Activated gamma-delta T cell treated with Interleukin-2 at 50 U/mL for 16 hours (primary cell): ENCODE data around the gene URI1.
A peak's percentile ranks its signal among the peaks of the same experiment; 100 is the strongest.
"Not testable (repeated sequence)": the region's sequence is repeated elsewhere in the genome, so short reads cannot be mapped to it uniquely, and the experiment has no call there.

ENCODE experiments used
- DNase-seq: peaks from one replicate; pipeline ENCODE4 v3.0.0-alpha.2; 2020

The URI1 gene, protein sequence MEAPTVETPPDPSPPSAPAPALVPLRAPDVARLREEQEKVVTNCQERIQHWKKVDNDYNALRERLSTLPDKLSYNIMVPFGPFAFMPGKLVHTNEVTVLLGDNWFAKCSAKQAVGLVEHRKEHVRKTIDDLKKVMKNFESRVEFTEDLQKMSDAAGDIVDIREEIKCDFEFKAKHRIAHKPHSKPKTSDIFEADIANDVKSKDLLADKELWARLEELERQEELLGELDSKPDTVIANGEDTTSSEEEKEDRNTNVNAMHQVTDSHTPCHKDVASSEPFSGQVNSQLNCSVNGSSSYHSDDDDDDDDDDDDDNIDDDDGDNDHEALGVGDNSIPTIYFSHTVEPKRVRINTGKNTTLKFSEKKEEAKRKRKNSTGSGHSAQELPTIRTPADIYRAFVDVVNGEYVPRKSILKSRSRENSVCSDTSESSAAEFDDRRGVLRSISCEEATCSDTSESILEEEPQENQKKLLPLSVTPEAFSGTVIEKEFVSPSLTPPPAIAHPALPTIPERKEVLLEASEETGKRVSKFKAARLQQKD

GRCh38 chr19:29941828-29942403 lies at the start of gene URI1:
Gene URI1 (plus strand): TSS chr19:29942239. CDS start chr19:29942548, 309 bp downstream.
- peak; percentile 94 for DNase-seq

GRCh38 chr19:29893606-29894284 lies 48.3 kb upstream of the URI1 start:
- DNase-seq, result no peak

DNA sequence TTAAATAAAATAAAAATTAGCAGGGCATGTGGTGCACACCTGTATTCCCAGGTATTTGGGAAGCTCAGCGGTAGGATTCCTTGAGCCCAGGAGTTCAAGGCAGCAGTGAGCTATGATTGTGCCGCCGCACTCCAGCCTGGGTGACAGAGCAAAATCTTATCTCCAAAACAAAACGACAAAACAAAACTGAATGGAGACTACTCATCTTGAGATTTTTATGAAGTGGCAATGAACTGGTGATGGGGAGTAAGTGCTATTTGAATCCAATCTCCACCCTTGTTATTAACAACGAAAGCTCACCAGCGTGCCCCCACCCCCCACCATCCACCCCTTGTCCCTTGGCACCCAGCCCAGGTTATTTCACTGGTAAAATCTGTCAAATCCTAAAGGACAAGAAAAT lies 45.2 kb upstream of the URI1 start:
- no peak for DNase-seq

- no peak for DNase-seq
Measured at GRCh38 chr19:29897466-29897865, 44.6 kb upstream of the URI1 start.

DNA sequence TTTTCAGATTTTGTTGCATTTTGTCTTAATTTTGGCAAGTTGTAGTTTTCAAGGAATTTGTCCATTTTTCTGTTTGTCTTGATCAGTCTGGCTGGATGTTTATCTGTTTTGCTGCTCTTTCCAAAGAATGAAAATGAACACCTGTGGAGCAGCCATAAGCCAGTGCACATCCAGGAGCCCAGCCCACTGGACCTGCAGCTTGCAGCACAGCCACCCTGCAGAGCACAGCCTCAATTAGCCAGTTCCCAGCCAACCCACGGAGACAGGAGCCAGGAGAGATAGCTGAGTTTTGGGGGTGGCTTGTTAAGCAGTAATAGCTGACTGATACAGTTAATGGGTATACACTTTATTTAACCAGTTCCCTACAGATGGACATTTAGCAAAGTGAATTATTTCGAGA lies 38.0 kb upstream of the URI1 start:
- DNase-seq, result no peak

GRCh38 chr19:29908963-29909944 lies 32.8 kb upstream of the URI1 start:
- no peak for DNase-seq

DNA sequence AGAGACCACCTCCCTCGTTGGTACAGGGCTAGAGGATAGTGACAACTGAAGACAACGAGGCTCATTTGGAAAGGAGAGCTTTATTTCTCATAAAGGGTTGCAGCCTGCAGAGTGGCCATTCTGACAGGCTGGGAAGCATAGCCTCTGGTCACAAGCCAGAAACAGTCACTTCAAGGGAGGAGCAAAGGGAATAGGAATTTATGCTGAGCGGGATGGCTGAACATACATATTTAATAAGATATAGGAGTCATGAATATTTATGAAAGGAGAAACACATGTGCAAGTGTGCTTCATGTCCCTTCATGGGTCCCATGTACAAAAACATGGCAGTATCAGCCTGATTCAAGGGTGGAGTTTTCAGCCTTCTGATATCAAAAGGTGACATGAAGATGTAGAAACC lies 27.1 kb upstream of the URI1 start:
- no peak for DNase-seq

GRCh38 chr19:29915832-29916231 lies 26.2 kb upstream of the URI1 start:
- not testable (repeated sequence) for DNase-seq

DNA sequence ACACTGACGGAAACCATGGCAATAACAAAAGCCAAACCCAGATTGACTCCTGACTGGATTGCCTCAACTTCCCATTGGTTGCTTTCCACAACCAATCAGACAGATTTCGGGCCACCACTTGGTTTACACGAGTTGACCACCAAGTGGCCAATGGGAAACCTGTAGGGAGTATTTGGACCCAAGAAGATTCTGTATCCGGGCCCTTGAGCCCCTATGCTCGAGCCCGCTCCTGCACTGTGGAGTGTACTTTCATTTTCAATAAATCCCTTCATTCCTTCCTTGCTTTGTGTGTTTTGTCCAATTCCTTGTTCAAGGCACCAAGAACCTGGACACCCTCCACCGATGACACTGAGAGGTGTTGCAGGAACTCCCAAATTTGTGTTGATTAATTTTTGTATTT lies 24.1 kb upstream of the URI1 start:
- no peak for DNase-seq

DNA sequence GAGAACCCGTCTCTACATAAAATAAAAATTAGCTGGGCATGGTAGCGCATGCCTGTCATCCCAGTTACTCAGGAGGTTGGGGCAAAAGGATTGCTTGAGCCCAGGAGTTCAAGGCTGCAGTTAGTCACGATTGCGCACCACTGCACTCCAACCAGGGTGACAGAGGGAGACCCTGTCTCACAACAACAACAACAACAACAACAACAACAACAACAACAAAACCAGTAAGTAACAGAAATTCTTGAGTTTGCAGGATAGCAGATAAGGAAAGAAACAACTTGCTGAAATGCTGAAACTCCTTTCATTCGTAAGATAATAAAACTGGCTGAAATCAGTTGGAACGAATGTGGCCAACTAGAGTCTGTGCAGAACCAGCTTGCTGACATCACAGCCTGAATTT lies 23.1 kb upstream of the URI1 start:
- DNase-seq, result no peak

GRCh38 chr19:29922972-29923371 lies 19.1 kb upstream of the URI1 start:
- DNase-seq, result no peak

GRCh38 chr19:29923653-29924052 lies 18.4 kb upstream of the URI1 start:
- no peak for DNase-seq

DNA sequence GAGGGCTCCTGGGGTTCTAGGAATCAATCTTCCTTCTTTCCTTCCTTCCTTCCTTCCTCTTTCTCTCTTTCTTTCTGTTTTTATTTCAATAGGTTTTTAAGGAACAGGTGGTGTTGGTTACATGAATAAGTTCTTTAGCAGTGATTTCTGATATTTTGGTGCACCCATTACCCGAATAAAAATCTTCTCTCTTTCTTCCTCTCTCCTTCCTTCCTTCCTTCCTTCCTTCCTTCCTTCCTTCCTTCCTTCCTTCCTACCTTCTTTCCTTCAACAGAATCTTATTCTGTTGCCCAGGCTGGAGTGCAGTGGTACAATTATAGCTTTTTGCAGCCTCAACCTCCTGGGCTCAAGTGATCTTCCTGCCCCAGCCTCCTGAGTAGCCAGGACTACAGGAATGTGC lies 16.0 kb upstream of the URI1 start:
- DNase-seq, result no peak

- DNase-seq, result no peak
Measured at GRCh38 chr19:29926801-29927200, 15.2 kb upstream of the URI1 start.

DNA sequence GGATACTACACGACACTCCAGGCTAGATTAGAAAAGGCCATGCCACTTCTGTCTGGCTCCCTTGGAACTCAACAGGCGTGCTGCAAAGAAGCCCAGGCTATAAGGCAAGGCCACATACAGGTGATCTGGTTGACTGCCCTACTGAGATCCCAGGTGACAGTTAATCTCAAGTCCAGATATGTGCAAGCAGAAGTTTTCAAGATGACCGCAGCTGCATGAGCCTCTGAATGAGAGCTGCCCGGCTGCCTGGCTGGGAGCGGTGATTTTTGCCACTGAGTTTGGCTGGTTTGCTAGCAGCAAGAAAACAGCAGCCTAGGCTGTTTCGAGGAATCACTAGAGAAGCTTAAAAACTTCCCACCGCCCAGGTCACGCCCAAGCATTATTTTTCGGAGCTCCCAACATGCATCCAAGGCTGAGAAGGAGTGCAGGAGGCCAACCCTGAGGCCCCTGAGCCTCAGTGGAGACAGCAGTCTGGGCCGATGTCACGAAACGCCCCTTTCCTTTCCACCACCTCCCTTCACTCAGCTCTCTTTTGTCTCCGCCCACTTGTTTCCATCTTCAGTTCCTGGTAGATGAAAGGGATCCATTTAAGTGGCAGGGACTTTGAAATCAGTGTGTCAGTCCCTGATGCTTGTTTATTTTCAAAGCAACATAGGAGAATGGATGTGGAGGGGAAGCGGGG lies 14.0 kb upstream of the URI1 start:
- no peak for DNase-seq

GRCh38 chr19:29928831-29929230 lies 13.2 kb upstream of the URI1 start:
- no peak for DNase-seq

DNA sequence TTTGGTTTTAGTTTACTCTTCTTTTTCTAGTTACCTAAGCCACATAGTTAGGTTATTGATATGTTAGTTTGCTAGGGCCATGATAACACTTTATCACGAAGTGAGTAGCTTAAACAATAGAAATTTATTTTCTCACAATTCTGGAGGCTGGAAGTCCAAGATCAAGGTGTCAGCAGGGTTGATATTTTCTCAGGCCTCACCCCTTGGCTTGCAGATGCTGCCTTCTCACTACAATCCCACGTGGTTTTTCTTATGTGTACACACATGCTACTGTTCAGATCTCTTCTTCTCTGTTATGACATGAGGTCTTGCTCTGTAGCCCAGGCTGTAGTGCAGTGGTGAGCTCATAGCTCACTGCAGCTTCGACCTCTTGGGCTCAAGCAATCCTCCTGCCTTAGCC lies 7.8 kb upstream of the URI1 start:
- DNase-seq, result no peak

GRCh38 chr19:29934781-29935180 lies 7.3 kb upstream of the URI1 start:
- no peak for DNase-seq

DNA sequence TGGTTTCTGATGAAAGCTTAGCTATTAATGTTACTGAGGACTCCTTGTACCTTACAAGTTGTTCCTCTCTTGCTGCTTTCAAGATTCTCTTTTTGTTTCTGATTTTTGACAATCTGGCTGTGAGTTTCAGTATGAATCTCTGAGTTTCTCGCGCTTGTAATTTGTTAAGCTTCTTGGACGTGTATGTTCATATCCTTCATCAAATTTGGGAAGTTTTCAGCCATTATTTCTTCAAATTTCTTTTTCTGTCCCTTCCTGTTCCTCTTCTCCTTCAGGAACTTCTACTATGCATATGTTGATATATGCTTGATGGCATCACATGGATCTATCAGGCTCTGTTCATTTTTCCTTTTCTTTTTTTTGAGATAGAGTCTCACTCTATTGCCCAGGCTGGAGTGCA lies 5.6 kb upstream of the URI1 start:
- no peak for DNase-seq

GRCh38 chr19:29939628-29940027 lies 2.4 kb upstream of the URI1 start:
- DNase-seq, result no peak

DNA sequence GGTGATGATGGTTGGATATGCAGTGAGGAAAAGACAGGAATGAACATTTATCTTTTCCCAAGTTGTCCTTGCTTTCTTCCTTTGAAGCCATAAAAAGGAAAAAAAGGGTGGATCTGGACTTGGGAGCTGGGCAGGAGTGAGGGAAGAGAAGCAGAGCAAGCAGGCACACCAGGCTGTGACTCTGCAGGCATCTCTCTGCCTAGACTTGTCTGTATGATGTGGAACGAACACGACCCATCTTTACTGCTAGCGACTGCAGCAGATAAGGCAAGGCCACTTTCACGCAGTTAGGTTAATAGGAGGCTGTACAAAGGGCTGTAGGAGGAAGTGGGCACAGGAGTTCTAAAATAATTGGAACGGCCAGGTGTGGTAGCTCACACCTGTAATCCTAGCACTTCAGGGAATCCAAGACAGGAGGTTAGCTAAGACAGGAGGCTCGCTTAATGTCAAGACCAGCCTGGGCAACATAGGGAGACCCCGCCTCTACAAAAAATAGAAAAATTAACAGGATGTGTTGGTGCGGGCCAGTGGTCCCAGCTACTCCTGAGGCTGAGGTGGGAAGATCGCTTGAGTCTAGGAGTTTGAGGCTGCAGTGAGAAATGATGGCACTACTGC lies 961 bp upstream of the URI1 start:
- no peak for DNase-seq
